ENCODE data around the gene WDR4. TPM values are rescaled to one million over a fixed set of nuclear protein-coding genes. Genes with fewer than 3 reads are reported as not detected.

Gene WDR4
- total RNA-seq, 1 experiment from 2014 or later, result 42.6 TPM

- no peak for TF ChIP-seq ZBTB21 (CRISPR knock-in tag; IDR thresholded peaks at IDR 0.05; ENCODE audit: borderline replicate concordance)
Observed at GRCh38 chr21:42922918-42923317, 43.6 kb upstream of the WDR4 start (continued).

- Mint-ChIP-seq H3K27ac (no peak overlapping the region), H3K4me3 (no peak overlapping the region), H3K27me3 (ENCODE audit: low read depth) (no peaks in the 10 kb centered on the region), H3K4me1 (peaks cover 27% of the 10 kb centered on the region), H3K9me3 (no peaks in the 10 kb centered on the region), H3K36me3 (peaks cover 13% of the 10 kb centered on the region)
- no peak for ATAC-seq
- TF ChIP-seq NR2C2 (CRISPR knock-in tag; IDR thresholded peaks at IDR 0.05), result no peak
- TF ChIP-seq PRDM15 (CRISPR knock-in tag; IDR thresholded peaks at IDR 0.05), result no peak
- ChIA-PET POLR2A (no interaction called here), CTCF (interaction anchor here (0.7 kb wide), 1 partner anchor 67 kb away, joined by 3 read pairs; no protein-coding TSS in a partner anchor)
- no peak for DNase-seq (ENCODE audit: low spot score)
Observed at GRCh38 chr21:42921927-42922326, 42.6 kb upstream of the WDR4 start.

GRCh38 chr21:42918291-42918690 is 39.0 kb upstream of the WDR4 start:
- DNase-seq (ENCODE audit: low spot score) (no peak), ATAC-seq (no peak)
- H3K27me3 Mint-ChIP-seq (ENCODE audit: low read depth), result no peaks in the 10 kb centered on the region
- H3K9me3 Mint-ChIP-seq, result no peaks in the 10 kb centered on the region
- H3K27ac Mint-ChIP-seq, result no peak overlapping the region
- H3K4me1 Mint-ChIP-seq, result peaks cover 7% of the 10 kb centered on the region
- H3K36me3 Mint-ChIP-seq, result peaks cover 11% of the 10 kb centered on the region
- no peak overlapping the region for H3K4me3 Mint-ChIP-seq
- TF ChIP-seq ZBTB21 (CRISPR knock-in tag; IDR thresholded peaks at IDR 0.05; ENCODE audit: borderline replicate concordance), result no peak
- ChIA-PET CTCF (no interaction called here), POLR2A (no interaction called here)

DNA sequence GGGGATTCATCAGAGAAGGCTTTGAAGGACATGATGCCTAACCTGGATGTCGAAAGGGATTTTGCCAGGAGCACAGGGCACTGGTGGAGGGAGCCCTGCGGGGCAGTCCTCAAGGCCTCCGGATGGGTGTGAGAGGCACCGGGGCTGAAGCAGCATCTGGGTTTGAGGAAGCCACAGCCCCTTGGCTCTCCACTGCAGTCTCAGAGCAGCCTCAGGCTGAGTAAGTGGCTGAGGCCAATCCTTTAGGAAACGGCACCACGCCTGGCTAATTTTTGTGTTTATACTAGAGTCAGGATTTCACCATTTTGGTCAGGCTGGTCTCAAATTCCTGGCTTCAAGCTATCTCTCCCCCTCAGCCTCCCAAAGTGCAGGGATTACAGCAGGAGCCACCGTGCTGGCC is 34.1 kb upstream of the WDR4 start:
- H3K27me3 Mint-ChIP-seq (ENCODE audit: low read depth), result no peaks in the 10 kb centered on the region
- H3K27ac Mint-ChIP-seq, result peak overlapping the region; percentile 82; the same call in 1 of the 2 replicates
- ChIA-PET CTCF (no interaction called here), POLR2A (no interaction called here)
- peaks cover 39% of the 10 kb centered on the region for H3K36me3 Mint-ChIP-seq
- H3K4me1 Mint-ChIP-seq, result peaks cover 7% of the 10 kb centered on the region; the same call in 1 of the 2 replicates
- H3K4me3 Mint-ChIP-seq, result no peak overlapping the region
- DNase-seq (ENCODE audit: low spot score) (no peak), ATAC-seq (peak; percentile 62; the same call in 1 of the 2 replicates)
- H3K9me3 Mint-ChIP-seq, result no peaks in the 10 kb centered on the region
- TF ChIP-seq NR3C1 (CRISPR knock-in tag; conservative IDR thresholded peaks at IDR 0.05; ENCODE audit: low read depth), result no peak
- TF ChIP-seq, protein P1, sequence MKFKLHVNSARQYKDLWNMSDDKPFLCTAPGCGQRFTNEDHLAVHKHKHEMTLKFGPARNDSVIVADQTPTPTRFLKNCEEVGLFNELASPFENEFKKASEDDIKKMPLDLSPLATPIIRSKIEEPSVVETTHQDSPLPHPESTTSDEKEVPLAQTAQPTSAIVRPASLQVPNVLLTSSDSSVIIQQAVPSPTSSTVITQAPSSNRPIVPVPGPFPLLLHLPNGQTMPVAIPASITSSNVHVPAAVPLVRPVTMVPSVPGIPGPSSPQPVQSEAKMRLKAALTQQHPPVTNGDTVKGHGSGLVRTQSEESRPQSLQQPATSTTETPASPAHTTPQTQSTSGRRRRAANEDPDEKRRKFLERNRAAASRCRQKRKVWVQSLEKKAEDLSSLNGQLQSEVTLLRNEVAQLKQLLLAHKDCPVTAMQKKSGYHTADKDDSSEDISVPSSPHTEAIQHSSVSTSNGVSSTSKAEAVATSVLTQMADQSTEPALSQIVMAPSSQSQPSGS (CRISPR knock-in tag; IDR thresholded peaks at IDR 0.05; ENCODE audit: borderline replicate concordance, low read depth), result no peak
- no peak for TF ChIP-seq USF1 (CRISPR knock-in tag; IDR thresholded peaks at IDR 0.05)
- TF ChIP-seq OVOL2 (CRISPR knock-in tag; IDR thresholded peaks at IDR 0.05; ENCODE audit: borderline replicate concordance), result no peak
- no peak for TF ChIP-seq ZNF671 (CRISPR knock-in tag; IDR thresholded peaks at IDR 0.05)
- TF ChIP-seq, protein P2, sequence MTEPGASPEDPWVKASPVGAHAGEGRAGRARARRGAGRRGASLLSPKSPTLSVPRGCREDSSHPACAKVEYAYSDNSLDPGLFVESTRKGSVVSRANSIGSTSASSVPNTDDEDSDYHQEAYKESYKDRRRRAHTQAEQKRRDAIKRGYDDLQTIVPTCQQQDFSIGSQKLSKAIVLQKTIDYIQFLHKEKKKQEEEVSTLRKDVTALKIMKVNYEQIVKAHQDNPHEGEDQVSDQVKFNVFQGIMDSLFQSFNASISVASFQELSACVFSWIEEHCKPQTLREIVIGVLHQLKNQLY (CRISPR knock-in tag; IDR thresholded peaks at IDR 0.05), result no peak
- TF ChIP-seq HMGXB4 (CRISPR knock-in tag; IDR thresholded peaks at IDR 0.05), result no peak
- TF ChIP-seq ZNF416 (CRISPR knock-in tag; IDR thresholded peaks at IDR 0.05), result no peak
- no peak for TF ChIP-seq TP53 (CRISPR knock-in tag; IDR thresholded peaks at IDR 0.05)
- no peak for TF ChIP-seq JAZF1 (CRISPR knock-in tag; IDR thresholded peaks at IDR 0.05)
- no peak for TF ChIP-seq MXD4 (CRISPR knock-in tag; IDR thresholded peaks at IDR 0.05; ENCODE audit: borderline replicate concordance)
- TF ChIP-seq STAT6 (CRISPR knock-in tag; conservative IDR thresholded peaks at IDR 0.05; ENCODE audit: low read depth), result no peak
- TF ChIP-seq, protein P3, sequence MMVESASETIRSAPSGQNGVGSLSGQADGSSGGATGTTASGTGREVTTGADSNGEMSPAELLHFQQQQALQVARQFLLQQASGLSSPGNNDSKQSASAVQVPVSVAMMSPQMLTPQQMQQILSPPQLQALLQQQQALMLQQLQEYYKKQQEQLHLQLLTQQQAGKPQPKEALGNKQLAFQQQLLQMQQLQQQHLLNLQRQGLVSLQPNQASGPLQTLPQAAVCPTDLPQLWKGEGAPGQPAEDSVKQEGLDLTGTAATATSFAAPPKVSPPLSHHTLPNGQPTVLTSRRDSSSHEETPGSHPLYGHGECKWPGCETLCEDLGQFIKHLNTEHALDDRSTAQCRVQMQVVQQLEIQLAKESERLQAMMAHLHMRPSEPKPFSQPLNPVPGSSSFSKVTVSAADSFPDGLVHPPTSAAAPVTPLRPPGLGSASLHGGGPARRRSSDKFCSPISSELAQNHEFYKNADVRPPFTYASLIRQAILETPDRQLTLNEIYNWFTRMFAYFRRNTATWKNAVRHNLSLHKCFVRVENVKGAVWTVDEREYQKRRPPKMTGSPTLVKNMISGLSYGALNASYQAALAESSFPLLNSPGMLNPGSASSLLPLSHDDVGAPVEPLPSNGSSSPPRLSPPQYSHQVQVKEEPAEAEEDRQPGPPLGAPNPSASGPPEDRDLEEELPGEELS (CRISPR knock-in tag; IDR thresholded peaks at IDR 0.05), result no peak
- no peak for TF ChIP-seq ZBTB21 (CRISPR knock-in tag; IDR thresholded peaks at IDR 0.05; ENCODE audit: borderline replicate concordance)
- TF ChIP-seq NFE2L1 (CRISPR knock-in tag; IDR thresholded peaks at IDR 0.05), result no peak
